A673 (cell line): ENCODE results near the gene SPAG7. TPM values are rescaled to one million over a fixed set of nuclear protein-coding genes. Genes with fewer than 3 reads are reported as not detected.

ENCODE experiments used
- BruUV-seq: library from RNA; stranded (reverse); fragments of 400-500 nt; replicated peaks from 2 replicates; lab custom pipeline; 2021; lab: Mats Ljungman, UMichigan
- CTCF ChIA-PET: fragments of 300-600 bp; sonication (Branson Sonifier 250); formaldehyde crosslinking; loops from one replicate; lab custom pipeline; 2022; ENCODE audit warnings: antibody characterized with exemption; lab: Charles Lee
- POLR2A ChIA-PET: fragments of 300-600 bp; sonication (Branson Sonifier 250); formaldehyde crosslinking; loops from one replicate; lab custom pipeline; 2022; ENCODE audit warnings: antibody characterized with exemption; ENCODE audit not compliant: low non-redundant PET; lab: Charles Lee
- DNase-seq: peaks from one replicate; pipeline ENCODE4 v3.0.0-alpha.2; 2015; ENCODE audit warnings: low spot score
- H3K27ac ChIP-seq: fragments of 200-600 bp; sonication (generic); 2 replicates; pipeline ENCODE4 v1.5.1; 2016; ENCODE audit warnings: mixed run types, low read depth, mild to moderate bottlenecking, mixed read lengths, antibody characterized with exemption, low read length; ENCODE audit not compliant: poor library complexity, severe bottlenecking
- H3K27me3 ChIP-seq: fragments of 200-600 bp; sonication (generic); replicated peaks from 2 replicates; pipeline ENCODE4 v1.6.1; 2017; ENCODE audit warnings: mixed run types, low read depth, mild to moderate bottlenecking, mixed read lengths, antibody characterized with exemption, low read length; ENCODE audit not compliant: insufficient read depth, poor library complexity
- H3K36me3 ChIP-seq: fragments of 200-600 bp; sonication (generic); 2 replicates; pipeline ENCODE4 v1.6.1; 2016; ENCODE audit warnings: mixed run types, mild to moderate bottlenecking, mixed read lengths, antibody characterized with exemption, low read length; ENCODE audit not compliant: insufficient read depth, poor library complexity, severe bottlenecking
- H3K4me1 ChIP-seq: fragments of 200-600 bp; sonication (generic); 2 replicates; pipeline ENCODE4 v1.6.1; 2017; ENCODE audit warnings: mixed run types, mild to moderate bottlenecking, mixed read lengths, antibody characterized with exemption, low read length; ENCODE audit not compliant: insufficient read depth, poor library complexity, severe bottlenecking
- H3K4me3 ChIP-seq: fragments of 200-600 bp; sonication (generic); 2 replicates; pipeline ENCODE4 v1.5.1; 2016; ENCODE audit warnings: low read depth, mixed run types, mild to moderate bottlenecking, mixed read lengths, low read length; ENCODE audit not compliant: poor library complexity, severe bottlenecking
- H3K9me3 ChIP-seq: fragments of 200-600 bp; sonication (generic); 2 replicates; pipeline ENCODE4 v1.6.1; 2016; ENCODE audit warnings: mixed run types, low read depth, mild to moderate bottlenecking, mixed read lengths, antibody characterized with exemption, low read length; ENCODE audit not compliant: poor library complexity, severe bottlenecking
- CTCF ChIP-seq: fragments of 300-800, 200-600 bp; sonication (generic); conservative IDR thresholded peaks from 2 replicates; pipeline ENCODE4 v1.5.1; 2017; ENCODE audit warnings: low read depth, mild to moderate bottlenecking, antibody characterized with exemption, low read length, moderate library complexity, mixed read lengths
- EZH2 ChIP-seq: fragments of 200-600 bp; sonication (generic); IDR thresholded peaks from 2 replicates; pipeline ENCODE4 v1.6.1; 2017; ENCODE audit warnings: borderline replicate concordance, low read depth, mild to moderate bottlenecking, mixed read lengths, antibody characterized with exemption, low read length; ENCODE audit not compliant: poor library complexity, severe bottlenecking
- intact Hi-C: fragments of 100-400 bp; cut with micrococcal nuclease; formaldehyde crosslinking; loops from one replicate; pipeline ENCODE4 v1.10.0; 2022; ENCODE audit not compliant: unreplicated experiment
- total RNA-seq: library from RNA; stranded (reverse); gene quantifications from 2 replicates; pipeline ENCODE4 v1.2.3, GENCODE V29; 2021

The SPAG7 gene
- total RNA-seq, 1 experiment from 2014 or later: 74.8 TPM

DNA sequence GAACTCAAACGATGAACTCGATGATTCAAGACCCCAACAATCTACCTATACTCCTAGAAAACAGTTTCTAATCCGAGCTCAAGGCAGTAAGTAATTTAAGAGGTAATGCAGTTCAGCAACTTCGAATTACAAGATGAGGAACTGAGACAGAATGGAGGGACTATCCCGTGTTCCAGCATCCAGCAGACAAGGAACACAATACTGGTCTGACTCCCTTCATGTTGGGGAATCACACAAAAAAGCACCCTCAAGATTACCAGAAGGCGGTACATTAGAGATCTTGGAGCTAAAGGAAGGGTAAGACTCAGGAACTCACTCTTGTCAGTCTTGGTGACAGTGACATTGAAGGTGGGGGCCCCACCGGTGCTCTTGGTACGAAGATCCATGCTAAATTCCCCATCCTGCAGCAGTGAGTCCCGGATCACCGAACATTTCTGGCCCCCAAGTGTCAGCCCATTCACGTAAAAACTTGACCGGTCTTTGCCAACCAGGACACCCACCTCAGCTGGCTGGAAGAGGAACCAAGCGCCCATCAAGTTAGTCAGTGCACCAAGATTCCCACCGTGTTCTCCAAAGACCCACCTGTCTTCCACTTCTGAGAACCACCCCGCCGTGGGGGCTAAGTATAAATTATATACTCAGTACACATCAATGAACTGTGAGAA lies 21.2 kb downstream of the SPAG7 start:
- intact Hi-C loops: no loop called here
- Histone ChIP-seq H3K36me3 (peaks cover 41% of the 10 kb centered on the region), H3K4me3 (peak overlapping the region; percentile 100), H3K9me3 (no peaks in the 10 kb centered on the region), H3K27ac (peak overlapping the region; percentile 99), H3K4me1 (peaks cover 40% of the 10 kb centered on the region), H3K27me3 (no peaks in the 10 kb centered on the region)
- TF ChIP-seq CTCF: no peak
- TF ChIP-seq EZH2: no peak
- TSS peak; percentile 67 for BruUV-seq
- ChIA-PET POLR2A (no interaction called here), CTCF (no interaction called here)
- no peak for DNase-seq

DNA sequence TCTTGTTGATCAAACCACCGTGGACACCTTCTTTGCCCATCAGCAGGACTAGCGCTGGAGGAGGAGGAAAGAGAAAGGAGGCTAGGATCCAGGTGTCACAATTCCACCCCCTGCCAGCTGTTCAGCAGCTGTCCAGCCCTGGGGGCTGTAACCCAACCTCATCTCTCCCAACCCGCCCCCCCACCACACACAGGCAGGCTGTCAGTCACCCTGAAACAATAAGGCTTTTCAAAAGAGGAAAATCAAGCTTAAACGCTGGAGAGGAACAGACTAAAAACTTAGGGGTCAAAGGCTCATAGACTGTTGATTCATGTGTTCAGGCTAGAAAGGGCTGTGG lies 21.7 kb downstream of the SPAG7 start:
- no peak for TF ChIP-seq CTCF
- TF ChIP-seq EZH2: no peak
- no peaks in the 10 kb centered on the region for H3K9me3 ChIP-seq
- no peaks in the 10 kb centered on the region for H3K27me3 ChIP-seq
- intact Hi-C loops: no loop called here
- peaks cover 41% of the 10 kb centered on the region for H3K36me3 ChIP-seq
- H3K4me3 ChIP-seq: peak overlapping the region; percentile 100
- ChIA-PET CTCF (no interaction called here), POLR2A (no interaction called here)
- BruUV-seq: no TSS peak
- peak overlapping the region; percentile 99 for H3K27ac ChIP-seq
- peaks cover 43% of the 10 kb centered on the region for H3K4me1 ChIP-seq
- DNase-seq: no peak

DNA sequence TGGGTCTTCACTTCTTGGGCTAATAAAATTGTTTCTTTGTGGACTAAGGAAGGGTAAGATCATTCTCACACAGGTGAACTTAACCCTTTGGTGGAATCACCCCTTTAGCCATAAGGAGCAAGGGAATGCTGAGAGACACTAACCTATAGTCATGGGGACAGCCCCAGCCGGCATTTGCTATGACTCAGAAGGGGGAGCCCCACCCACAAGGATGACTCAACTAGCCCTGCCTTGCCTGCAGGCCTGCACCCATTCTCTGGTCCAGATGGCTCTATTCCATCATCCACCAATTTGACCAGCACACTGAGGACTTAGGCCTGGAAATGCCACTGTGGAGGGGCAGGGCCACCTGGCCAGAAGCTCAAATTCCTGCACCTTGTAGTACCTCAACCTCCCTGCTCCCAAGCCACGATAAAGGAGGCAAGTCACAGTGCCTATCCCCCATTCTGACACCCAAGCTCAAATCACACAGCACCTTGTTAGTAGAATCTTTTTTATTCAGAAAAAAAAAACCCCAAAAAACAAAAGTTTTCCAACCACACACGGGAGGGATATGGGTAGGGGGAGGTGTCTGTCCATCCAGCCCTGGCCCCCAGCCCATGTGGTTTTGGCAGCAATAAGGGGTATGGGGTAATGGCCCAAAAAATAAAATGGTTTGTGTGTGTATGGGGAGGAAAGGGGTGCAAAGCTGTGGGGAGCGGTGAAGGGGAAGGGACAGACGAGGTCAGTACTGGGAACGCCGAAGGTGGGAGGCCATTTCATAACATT lies 22.3 kb downstream of the SPAG7 start:
- peak; percentile 73 for DNase-seq

More for the DNA sequence above, 22.3 kb downstream of the SPAG7 start:
- peak overlapping the region; percentile 99 for H3K27ac ChIP-seq
- ChIA-PET CTCF (no interaction called here), POLR2A (no interaction called here)
- TF ChIP-seq EZH2 (no peak), CTCF (no peak)
- intact Hi-C loops: no loop called here
- H3K4me1 ChIP-seq: peaks cover 38% of the 10 kb centered on the region
- no peaks in the 10 kb centered on the region for H3K9me3 ChIP-seq
- no TSS peak for BruUV-seq
- peaks cover 41% of the 10 kb centered on the region for H3K36me3 ChIP-seq
- H3K27me3 ChIP-seq: no peaks in the 10 kb centered on the region
- H3K4me3 ChIP-seq: peak overlapping the region; percentile 100
